Stimulated activated CD4-positive, alpha-beta T cell treated with anti-CD3 and anti-CD28 coated beads, Interleukin-12 subunit alpha, Interleukin-12 subunit beta, amount 100 ng/mL, for 4 hours (primary cell): ENCODE results near the gene NR2F1-AS1.
"Not testable (repeated sequence)": the region's sequence is repeated elsewhere in the genome, so short reads cannot be mapped to it uniquely, and the experiment has no call there.

Experiments used
- DNase-seq: peaks from one replicate; pipeline ENCODE4 v3.0.0-alpha.2; 2020

NR2F1-AS1 gene

GRCh38 chr5:93575461-93576414 lies 5.3 kb downstream of the NR2F1-AS1 start:
- no peak for DNase-seq

- no peak for DNase-seq
These were observed 6.3 kb downstream of the NR2F1-AS1 start for GRCh38 chr5:93574491-93575305.

GRCh38 chr5:93573354-93574351 lies 7.4 kb downstream of the NR2F1-AS1 start:
- no peak for DNase-seq

GRCh38 chr5:93572608-93573353 lies 8.2 kb downstream of the NR2F1-AS1 start:
- no peak for DNase-seq

GRCh38 chr5:93572101-93572607 lies 8.9 kb downstream of the NR2F1-AS1 start:
- no peak for DNase-seq

GRCh38 chr5:93571114-93571949 lies 9.7 kb downstream of the NR2F1-AS1 start:
- no peak for DNase-seq

GRCh38 chr5:93570294-93571113 lies 10.5 kb downstream of the NR2F1-AS1 start:
- no peak for DNase-seq

- no peak for DNase-seq
These were observed 11.5 kb downstream of the NR2F1-AS1 start for GRCh38 chr5:93569300-93570160.

- DNase-seq = no peak
These were observed 13.6 kb downstream of the NR2F1-AS1 start for GRCh38 chr5:93567424-93567823.

GRCh38 chr5:93566091-93566490 lies 14.9 kb downstream of the NR2F1-AS1 start:
- no peak for DNase-seq

GRCh38 chr5:93557021-93557604 lies 23.9 kb downstream of the NR2F1-AS1 start:
- DNase-seq = no peak

- DNase-seq = not testable (repeated sequence)
These were observed 31.4 kb downstream of the NR2F1-AS1 start for GRCh38 chr5:93549594-93549993.

GRCh38 chr5:93545872-93546271 lies 35.1 kb downstream of the NR2F1-AS1 start:
- no peak for DNase-seq

- DNase-seq = no peak
These were observed 48.6 kb downstream of the NR2F1-AS1 start for GRCh38 chr5:93532370-93532769.

- not testable (repeated sequence) for DNase-seq
These were observed 59.2 kb downstream of the NR2F1-AS1 start for GRCh38 chr5:93521815-93522214.

- DNase-seq = no peak
These were observed 61.3 kb downstream of the NR2F1-AS1 start for GRCh38 chr5:93519740-93520139.

- no peak for DNase-seq
These were observed 63.2 kb downstream of the NR2F1-AS1 start for GRCh38 chr5:93517828-93518227.

GRCh38 chr5:93513298-93513697 lies 67.7 kb downstream of the NR2F1-AS1 start:
- no peak for DNase-seq
